ENCODE results near the gene LLGL2. TPM values are rescaled to one million over a fixed set of nuclear protein-coding genes. Genes with fewer than 3 reads are reported as not detected.

The LLGL2 gene
- total RNA-seq, 2 experiments from 2014 or later: 12.6 to 21.6 TPM

- Histone ChIP-seq H4K20me1 (ENCODE audit: insufficient read depth, low read length) (no peaks in the 10 kb centered on the region), H3K36me3 (ENCODE audit: insufficient read depth, low read length) (no peaks in the 10 kb centered on the region), H3K4me3 (ENCODE audit: low read depth, low read length, poor library complexity, severe bottlenecking) (no peak overlapping the region), H3K4me2 (ENCODE audit: low read length) (no peak overlapping the region), H3K27ac (ENCODE audit: low read depth, low read length, poor library complexity, severe bottlenecking) (no peak overlapping the region), H3K9me2 (ENCODE audit: insufficient read depth, low read length) (no peaks in the 10 kb centered on the region), H2AFZ (ENCODE audit: low read length) (no peak overlapping the region), H3K4me1 (ENCODE audit: insufficient read depth, low read length, poor library complexity, severe bottlenecking) (no peaks in the 10 kb centered on the region), H3K9me3 (ENCODE audit: low read length) (no peaks in the 10 kb centered on the region), H3K79me2 (ENCODE audit: insufficient read depth, low read depth, low read length) (no peaks in the 10 kb centered on the region)
- DNase-seq (ENCODE audit: low spot score): no peak
- BruUV-seq (replicated peaks): no TSS peak
- TF ChIP-seq CTCF (conservative IDR thresholded peaks at IDR 0.05; ENCODE audit: low read length) (no peak), EZH2phosphoT487 (IDR thresholded peaks at IDR 0.05; ENCODE audit: borderline replicate concordance, low read depth, low read length) (no peak)
- ChIA-PET CTCF (ENCODE audit: unreplicated experiment) (no interaction called here), POLR2A (no interaction called here)
- intact Hi-C loops (cut with micrococcal nuclease; ENCODE audit: unreplicated experiment): no loop called here
These were observed 22.7 kb upstream of the LLGL2 start for GRCh38 chr17:75502721-75503329.

- H3K27ac ChIP-seq (ENCODE audit: low read depth, low read length, poor library complexity, severe bottlenecking): no peak overlapping the region
- H2AFZ ChIP-seq (ENCODE audit: low read length): no peak overlapping the region
- H3K4me2 ChIP-seq (ENCODE audit: low read length): no peak overlapping the region
- CTCF ChIA-PET (ENCODE audit: unreplicated experiment): no interaction called here
- POLR2A ChIA-PET: no interaction called here
- DNase-seq (ENCODE audit: low spot score): no peak
- no TSS peak for BruUV-seq (replicated peaks)
- no peaks in the 10 kb centered on the region for H3K79me2 ChIP-seq (ENCODE audit: insufficient read depth, low read depth, low read length)
- no peaks in the 10 kb centered on the region for H4K20me1 ChIP-seq (ENCODE audit: insufficient read depth, low read length)
- no peaks in the 10 kb centered on the region for H3K9me3 ChIP-seq (ENCODE audit: low read length)
- H3K9me2 ChIP-seq (ENCODE audit: insufficient read depth, low read length): no peaks in the 10 kb centered on the region
- H3K36me3 ChIP-seq (ENCODE audit: insufficient read depth, low read length): no peaks in the 10 kb centered on the region
- H3K4me1 ChIP-seq (ENCODE audit: insufficient read depth, low read length, poor library complexity, severe bottlenecking): no peaks in the 10 kb centered on the region
- no peak overlapping the region for H3K4me3 ChIP-seq (ENCODE audit: low read depth, low read length, poor library complexity, severe bottlenecking)
- intact Hi-C loops (cut with micrococcal nuclease; ENCODE audit: unreplicated experiment): no loop called here
- TF ChIP-seq EZH2phosphoT487 (IDR thresholded peaks at IDR 0.05; ENCODE audit: borderline replicate concordance, low read depth, low read length): no peak
- TF ChIP-seq CTCF (conservative IDR thresholded peaks at IDR 0.05; ENCODE audit: low read length): no peak
These were observed 22.1 kb upstream of the LLGL2 start for GRCh38 chr17:75503337-75503950.

- Histone ChIP-seq H3K79me2 (ENCODE audit: insufficient read depth, low read depth, low read length) (no peaks in the 10 kb centered on the region), H3K9me3 (ENCODE audit: low read length) (no peaks in the 10 kb centered on the region), H3K9me2 (ENCODE audit: insufficient read depth, low read length) (no peaks in the 10 kb centered on the region), H3K27ac (ENCODE audit: low read depth, low read length, poor library complexity, severe bottlenecking) (no peak overlapping the region), H3K4me2 (ENCODE audit: low read length) (no peak overlapping the region), H2AFZ (ENCODE audit: low read length) (no peak overlapping the region), H3K4me3 (ENCODE audit: low read depth, low read length, poor library complexity, severe bottlenecking) (no peak overlapping the region), H3K4me1 (ENCODE audit: insufficient read depth, low read length, poor library complexity, severe bottlenecking) (no peaks in the 10 kb centered on the region), H3K36me3 (ENCODE audit: insufficient read depth, low read length) (no peaks in the 10 kb centered on the region), H4K20me1 (ENCODE audit: insufficient read depth, low read length) (no peaks in the 10 kb centered on the region)
- TF ChIP-seq CTCF (conservative IDR thresholded peaks at IDR 0.05; ENCODE audit: low read length): no peak
- no peak for TF ChIP-seq EZH2phosphoT487 (IDR thresholded peaks at IDR 0.05; ENCODE audit: borderline replicate concordance, low read depth, low read length)
- BruUV-seq (replicated peaks): no TSS peak
- POLR2A ChIA-PET: no interaction called here
- intact Hi-C loops (cut with micrococcal nuclease; ENCODE audit: unreplicated experiment): loop anchor here (1.0 kb wide), 1 partner anchor 78 kb away; no protein-coding TSS in a partner anchor
- DNase-seq (ENCODE audit: low spot score): no peak
- CTCF ChIA-PET (ENCODE audit: unreplicated experiment): no interaction called here
These were observed 21.5 kb upstream of the LLGL2 start for GRCh38 chr17:75503976-75504346.
